ENCODE measurements around the gene HLA-DQB2.
"Not testable (repeated sequence)": the region's sequence is repeated elsewhere in the genome, so short reads cannot be mapped to it uniquely, and the experiment has no call there.

Gene HLA-DQB2

GRCh38 chr6:32796848-32797776 is 33.8 kb upstream of the HLA-DQB2 start:
- DNase-seq (ENCODE audit: low read depth): peak; percentile 57
- TF ChIP-seq, protein P1, sequence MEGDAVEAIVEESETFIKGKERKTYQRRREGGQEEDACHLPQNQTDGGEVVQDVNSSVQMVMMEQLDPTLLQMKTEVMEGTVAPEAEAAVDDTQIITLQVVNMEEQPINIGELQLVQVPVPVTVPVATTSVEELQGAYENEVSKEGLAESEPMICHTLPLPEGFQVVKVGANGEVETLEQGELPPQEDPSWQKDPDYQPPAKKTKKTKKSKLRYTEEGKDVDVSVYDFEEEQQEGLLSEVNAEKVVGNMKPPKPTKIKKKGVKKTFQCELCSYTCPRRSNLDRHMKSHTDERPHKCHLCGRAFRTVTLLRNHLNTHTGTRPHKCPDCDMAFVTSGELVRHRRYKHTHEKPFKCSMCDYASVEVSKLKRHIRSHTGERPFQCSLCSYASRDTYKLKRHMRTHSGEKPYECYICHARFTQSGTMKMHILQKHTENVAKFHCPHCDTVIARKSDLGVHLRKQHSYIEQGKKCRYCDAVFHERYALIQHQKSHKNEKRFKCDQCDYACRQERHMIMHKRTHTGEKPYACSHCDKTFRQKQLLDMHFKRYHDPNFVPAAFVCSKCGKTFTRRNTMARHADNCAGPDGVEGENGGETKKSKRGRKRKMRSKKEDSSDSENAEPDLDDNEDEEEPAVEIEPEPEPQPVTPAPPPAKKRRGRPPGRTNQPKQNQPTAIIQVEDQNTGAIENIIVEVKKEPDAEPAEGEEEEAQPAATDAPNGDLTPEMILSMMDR (conservative IDR thresholded peaks at IDR 0.05; ENCODE audit: control insufficient read depth, insufficient read depth, low read depth, low read length): peak; percentile 80
- H3K4me3 ChIP-seq (ENCODE audit: control insufficient read depth, low read depth, low read length): no peak overlapping the region

DNA sequence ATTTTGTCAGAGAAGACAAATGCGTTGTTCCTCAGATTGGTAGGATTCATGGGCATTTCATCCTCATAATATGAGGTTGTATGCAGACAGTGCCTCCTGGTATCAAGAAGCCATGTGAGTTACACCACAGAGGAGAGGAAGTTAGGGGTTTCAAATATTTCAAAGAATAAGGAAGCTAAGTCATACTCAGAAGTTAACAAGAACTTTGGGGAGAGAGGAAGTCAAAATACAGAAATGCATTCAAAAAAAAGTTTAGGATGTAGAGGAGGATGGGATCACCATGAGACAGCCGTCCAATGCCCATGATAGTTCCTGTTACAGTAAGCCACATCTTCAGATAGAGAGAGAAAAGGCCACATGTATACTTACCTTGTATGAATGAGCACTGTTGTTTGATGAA is 31.2 kb upstream of the HLA-DQB2 start:
- no peak for DNase-seq (ENCODE audit: low read depth)
- TF ChIP-seq, protein P1 (conservative IDR thresholded peaks at IDR 0.05; ENCODE audit: control insufficient read depth, insufficient read depth, low read depth, low read length): no peak
- H3K4me3 ChIP-seq (ENCODE audit: control insufficient read depth, low read depth, low read length): no peak overlapping the region

DNA sequence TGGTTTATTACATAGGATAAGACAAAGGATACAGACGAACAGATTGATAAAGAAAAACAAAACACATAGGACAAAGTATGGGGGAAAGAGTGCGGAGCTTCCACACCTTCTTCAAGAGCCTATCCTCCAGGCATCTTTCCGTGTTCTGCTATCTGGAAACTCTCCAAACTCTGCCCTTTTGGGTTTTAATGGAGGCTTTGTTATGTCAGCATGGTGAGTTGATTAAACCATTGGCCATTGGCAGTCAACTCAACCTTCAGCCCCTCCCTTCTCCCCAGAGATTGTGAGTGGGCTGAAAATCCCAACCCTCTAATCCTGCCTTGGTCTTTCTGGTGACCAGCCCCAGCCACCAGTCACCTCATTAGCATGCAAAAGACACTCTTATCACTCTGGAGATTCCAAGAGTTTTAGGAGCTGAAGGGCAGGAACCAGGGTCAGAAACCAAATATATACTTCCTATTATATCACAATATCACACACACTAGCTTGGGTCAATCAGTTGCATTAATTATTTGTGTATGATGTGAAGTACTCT is 29.6 kb upstream of the HLA-DQB2 start:
- TF ChIP-seq, protein P1 (conservative IDR thresholded peaks at IDR 0.05; ENCODE audit: control insufficient read depth, insufficient read depth, low read depth, low read length): no peak
- DNase-seq (ENCODE audit: low read depth): no peak
- no peak overlapping the region for H3K4me3 ChIP-seq (ENCODE audit: control insufficient read depth, low read depth, low read length)

DNA sequence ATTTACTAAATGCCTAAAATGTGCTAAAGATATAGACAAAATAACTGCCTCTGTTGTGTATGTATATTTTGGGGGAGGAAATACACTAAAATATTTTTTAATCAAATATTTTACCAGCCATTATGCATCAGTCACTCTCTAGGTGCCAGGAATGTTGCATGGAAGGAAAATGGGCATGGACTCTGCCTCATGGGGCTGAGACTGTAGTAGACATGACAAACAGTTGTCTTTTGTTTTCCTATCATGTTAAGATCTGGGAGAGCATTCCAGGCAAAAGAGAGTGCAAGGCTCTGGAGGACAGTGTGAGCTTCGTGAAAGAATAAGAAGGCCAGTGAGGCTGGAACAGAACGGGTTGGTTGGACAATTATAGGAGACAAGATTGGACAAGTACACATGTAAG is 27.0 kb upstream of the HLA-DQB2 start:
- DNase-seq (ENCODE audit: low read depth): no peak
- TF ChIP-seq, protein P1 (conservative IDR thresholded peaks at IDR 0.05; ENCODE audit: control insufficient read depth, insufficient read depth, low read depth, low read length): no peak
- H3K4me3 ChIP-seq (ENCODE audit: control insufficient read depth, low read depth, low read length): no peak overlapping the region

GRCh38 chr6:32785781-32786533 is 22.6 kb upstream of the HLA-DQB2 start:
- TF ChIP-seq, protein P1 (conservative IDR thresholded peaks at IDR 0.05; ENCODE audit: control insufficient read depth, insufficient read depth, low read depth, low read length): peak; percentile 66
- no peak overlapping the region for H3K4me3 ChIP-seq (ENCODE audit: control insufficient read depth, low read depth, low read length)
- DNase-seq (ENCODE audit: low read depth): peak; percentile 61

- not testable (repeated sequence) for H3K4me3 ChIP-seq (ENCODE audit: control insufficient read depth, low read depth, low read length); DNase-seq (ENCODE audit: low read depth)
Measured at GRCh38 chr6:32782923-32783322, 19.6 kb upstream of the HLA-DQB2 start.

- H3K4me3 ChIP-seq (ENCODE audit: control insufficient read depth, low read depth, low read length): no peak overlapping the region
- TF ChIP-seq, protein P1 (conservative IDR thresholded peaks at IDR 0.05; ENCODE audit: control insufficient read depth, insufficient read depth, low read depth, low read length): no peak
- no peak for DNase-seq (ENCODE audit: low read depth)
Measured at GRCh38 chr6:32779036-32779435, 15.7 kb upstream of the HLA-DQB2 start.

Data from fibroblast of mammary gland (primary cell).